Neural crest cell (in vitro differentiated cells): ENCODE results near the gene FAM186B. TPM values are rescaled to one million over a fixed set of nuclear protein-coding genes. Genes with fewer than 3 reads are reported as not detected.
A peak's percentile ranks its signal among the peaks of the same experiment; 100 is the strongest.

Experiments
- DNase-seq: peaks from one replicate; pipeline ENCODE4 v3.0.0; 2021; ENCODE audit warnings: low read depth, mixed read lengths, low spot score
- H3K27ac Mint-ChIP-seq: one replicate; pipeline ENCODE4 v1.8.0; 2021; ENCODE audit warnings: mild to moderate bottlenecking, mixed read lengths; ENCODE audit not compliant: unreplicated experiment
- H3K27me3 Mint-ChIP-seq: 2 replicates; pipeline ENCODE4 v1.8.0; 2021; ENCODE audit warnings: low read depth, mild to moderate bottlenecking, mixed read lengths
- H3K36me3 Mint-ChIP-seq: 2 replicates; pipeline ENCODE4 v1.8.0; 2021; ENCODE audit warnings: low read depth, mild to moderate bottlenecking, mixed read lengths
- H3K4me1 Mint-ChIP-seq: 2 replicates; pipeline ENCODE4 v1.8.0; 2021; ENCODE audit warnings: mixed read lengths
- H3K4me3 Mint-ChIP-seq: one replicate; pipeline ENCODE4 v1.8.0; 2021; ENCODE audit warnings: mild to moderate bottlenecking, mixed read lengths
- H3K9me3 Mint-ChIP-seq: 2 replicates; pipeline ENCODE4 v1.8.0; 2021; ENCODE audit warnings: mixed read lengths
- CTCF ChIP-seq: fragments of 200-600 bp; sonication (generic); conservative IDR thresholded peaks from 2 replicates; pipeline ENCODE4 v1.5.0; 2021; ENCODE audit warnings: antibody characterized with exemption, mild to moderate bottlenecking
- total RNA-seq: library from RNA; stranded (reverse); gene quantifications from 2 replicates; pipeline ENCODE4 v1.2.1, GENCODE V29; 2021

The FAM186B gene
- total RNA-seq, 1 donor from 2014 or later: 0.28 TPM

- peaks cover 15% of the 10 kb centered on the region for H3K27me3 Mint-ChIP-seq
- peaks cover 20% of the 10 kb centered on the region for H3K4me1 Mint-ChIP-seq
- DNase-seq: no peak
- H3K9me3 Mint-ChIP-seq: no peaks in the 10 kb centered on the region
- no peaks in the 10 kb centered on the region for H3K36me3 Mint-ChIP-seq
- peak overlapping the region; percentile 91 for H3K4me3 Mint-ChIP-seq
- TF ChIP-seq CTCF: no peak
- no peak overlapping the region for H3K27ac Mint-ChIP-seq
Observed at GRCh38 chr12:49621651-49622500, 16.4 kb upstream of the FAM186B start.

GRCh38 chr12:49619286-49619685 lies 13.8 kb upstream of the FAM186B start:
- no peak overlapping the region for H3K27ac Mint-ChIP-seq
- H3K4me3 Mint-ChIP-seq: peak overlapping the region; percentile 58
- TF ChIP-seq CTCF: no peak
- no peaks in the 10 kb centered on the region for H3K36me3 Mint-ChIP-seq
- peaks cover 19% of the 10 kb centered on the region for H3K4me1 Mint-ChIP-seq
- peaks cover 17% of the 10 kb centered on the region for H3K27me3 Mint-ChIP-seq
- no peak for DNase-seq
- no peaks in the 10 kb centered on the region for H3K9me3 Mint-ChIP-seq

GRCh38 chr12:49618576-49618975 lies 13.1 kb upstream of the FAM186B start:
- DNase-seq: no peak
- H3K36me3 Mint-ChIP-seq: no peaks in the 10 kb centered on the region
- no peak overlapping the region for H3K27ac Mint-ChIP-seq
- no peaks in the 10 kb centered on the region for H3K9me3 Mint-ChIP-seq
- TF ChIP-seq CTCF: no peak
- peaks cover 17% of the 10 kb centered on the region for H3K27me3 Mint-ChIP-seq
- H3K4me3 Mint-ChIP-seq: no peak overlapping the region
- peaks cover 15% of the 10 kb centered on the region for H3K4me1 Mint-ChIP-seq

GRCh38 chr12:49616533-49617219 lies 11.2 kb upstream of the FAM186B start:
- no peak overlapping the region for H3K27ac Mint-ChIP-seq

GRCh38 chr12:49615725-49616124 lies 10.3 kb upstream of the FAM186B start:
- DNase-seq: no peak
- Mint-ChIP-seq H3K36me3 (peaks cover 5% of the 10 kb centered on the region), H3K4me1 (peaks cover 11% of the 10 kb centered on the region), H3K27ac (no peak overlapping the region), H3K27me3 (peaks cover 20% of the 10 kb centered on the region), H3K4me3 (no peak overlapping the region), H3K9me3 (peaks cover 8% of the 10 kb centered on the region)
- TF ChIP-seq CTCF: no peak

More at GRCh38 chr12:49616533-49617219, 11.2 kb upstream of the FAM186B start:
- Mint-ChIP-seq H3K4me3 (no peak overlapping the region), H3K27me3 (peaks cover 20% of the 10 kb centered on the region), H3K36me3 (peaks cover 5% of the 10 kb centered on the region), H3K4me1 (peaks cover 18% of the 10 kb centered on the region), H3K9me3 (peaks cover 8% of the 10 kb centered on the region)
- DNase-seq: no peak
- no peak for TF ChIP-seq CTCF
